NCI-H748 treated with DMSO at 0.1 percent for 48 hours (cell line): Measurements from ENCODE around the gene ZNF630.
"Not testable (repeated sequence)": the region's sequence is repeated elsewhere in the genome, so short reads cannot be mapped to it uniquely, and the experiment has no call there.

Experiments
- DNase-seq: peaks from one replicate; lab custom pipeline; 2025; lab: John Stamatoyannopoulos, UW

Gene ZNF630

DNA sequence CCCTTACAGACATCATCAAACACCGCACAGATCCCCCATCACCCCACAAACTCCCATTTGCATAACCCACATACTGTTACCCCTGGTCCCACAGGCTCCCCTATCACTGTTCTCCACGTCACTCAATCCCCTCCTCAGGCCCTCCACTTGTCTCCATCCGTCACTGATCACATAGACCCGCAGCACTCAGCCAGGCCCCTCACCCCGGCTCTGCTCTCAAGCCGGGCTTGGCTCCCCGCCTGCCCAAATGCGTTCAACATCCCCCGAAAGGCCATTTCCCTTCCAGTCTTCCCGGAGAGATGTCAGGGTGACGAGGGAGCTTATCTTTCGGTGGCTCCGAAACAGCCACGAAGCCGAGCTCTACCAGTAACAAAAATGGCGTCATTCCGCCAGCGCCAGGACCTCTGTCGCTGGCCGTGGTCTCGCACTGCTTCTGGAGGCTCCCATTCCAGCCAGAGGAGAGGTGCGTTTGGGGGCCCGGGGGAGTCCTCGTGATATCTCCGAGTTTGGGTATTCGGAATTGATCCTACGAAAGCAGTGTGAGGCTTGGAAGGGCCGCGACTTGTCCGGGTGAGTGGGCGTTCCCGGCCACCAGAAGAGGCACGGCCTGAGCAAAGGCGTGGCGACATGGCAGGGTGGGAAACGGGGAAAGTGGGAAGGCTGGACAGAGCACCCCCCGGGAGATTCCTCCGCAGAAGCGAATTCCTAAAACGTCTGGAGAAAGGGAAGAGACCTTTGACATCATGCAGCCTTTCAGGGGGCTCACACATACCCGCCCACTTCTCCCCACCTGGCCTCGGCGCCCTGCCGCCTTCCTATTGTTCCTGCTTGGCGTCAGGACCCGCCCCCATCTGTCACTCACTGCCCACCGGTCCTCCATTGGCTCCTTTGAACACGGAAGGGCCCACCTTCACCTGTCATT lies at the start of gene ZNF630:
Gene ZNF630 (minus strand): TSS at position 577 of the 922 bp plus-strand sequence. CDS start 4,754 bp downstream, outside the sequence.
- DNase-seq: peak; percentile 46

- no peak for DNase-seq
Observed at GRCh38 chrX:48107717-48108116, 36.3 kb upstream of the ZNF630 start.

DNA sequence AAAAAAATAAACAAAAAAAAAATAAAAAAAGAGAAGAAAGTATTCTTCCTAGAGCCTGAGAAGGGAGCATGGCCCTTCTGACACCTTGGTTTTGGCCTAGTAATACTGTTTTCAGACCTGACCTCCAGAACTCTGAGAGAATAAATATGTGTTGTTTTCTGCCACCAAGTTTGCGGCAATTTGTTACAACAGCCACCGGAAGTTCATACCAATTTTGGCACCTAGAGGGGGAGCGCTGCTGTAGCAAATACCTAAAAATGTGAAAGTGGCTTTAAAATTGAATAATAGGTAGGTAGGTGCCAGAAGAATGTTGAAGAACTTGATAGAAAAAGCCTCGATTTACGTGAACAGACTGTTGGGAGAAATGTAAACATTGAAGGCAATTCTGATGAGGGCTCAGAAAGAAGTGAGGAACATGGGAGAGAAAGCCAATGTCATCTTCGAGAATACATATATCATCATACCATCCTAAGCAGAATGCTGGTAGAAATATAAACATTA lies 31.5 kb upstream of the ZNF630 start:
- DNase-seq: no peak

DNA sequence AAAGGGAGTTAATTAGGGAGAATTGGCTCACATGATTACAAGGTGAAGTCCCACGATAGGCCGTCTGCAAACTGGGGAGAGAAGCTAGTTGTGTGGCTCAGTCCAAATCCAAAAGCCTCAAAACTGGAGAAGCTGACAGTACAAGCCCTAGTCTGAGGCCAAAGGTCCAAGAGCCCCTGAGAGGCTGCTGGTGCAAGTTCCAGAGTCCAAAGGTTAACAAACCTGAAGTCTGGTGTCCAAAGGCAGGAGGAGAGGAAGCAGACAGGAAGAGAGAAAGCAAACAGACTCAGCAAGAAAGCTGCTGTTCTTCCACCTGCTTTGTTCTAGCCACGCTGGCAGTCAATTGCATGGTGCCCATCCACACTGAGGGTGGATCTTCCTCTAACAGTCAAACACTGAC lies 30.0 kb upstream of the ZNF630 start:
- no peak for DNase-seq

GRCh38 chrX:48092558-48092957 lies 21.1 kb upstream of the ZNF630 start:
- DNase-seq: not testable (repeated sequence)

DNA sequence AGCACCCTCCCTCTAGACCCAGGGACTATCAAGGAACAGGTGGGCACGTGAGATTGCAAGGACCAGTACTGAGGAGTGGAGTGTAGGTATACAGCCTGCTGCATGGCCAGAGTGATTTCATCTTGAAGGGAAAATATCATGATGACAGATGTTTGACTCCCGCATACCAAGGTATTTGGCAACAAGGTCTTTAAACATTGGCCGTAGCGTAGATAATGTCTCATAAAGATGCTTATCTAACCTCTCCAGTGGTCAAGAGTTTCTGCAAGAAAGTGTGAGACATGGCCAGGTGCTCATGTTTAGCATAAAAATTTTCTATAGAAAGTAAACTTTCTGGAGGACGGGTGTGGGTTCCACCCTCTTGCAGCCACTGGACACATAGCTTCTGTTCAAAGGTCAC lies 18.7 kb upstream of the ZNF630 start:
- DNase-seq: no peak

GRCh38 chrX:48086082-48086481 lies 14.6 kb upstream of the ZNF630 start:
- DNase-seq: no peak

GRCh38 chrX:48083706-48084105 lies 12.3 kb upstream of the ZNF630 start:
- DNase-seq: no peak

DNA sequence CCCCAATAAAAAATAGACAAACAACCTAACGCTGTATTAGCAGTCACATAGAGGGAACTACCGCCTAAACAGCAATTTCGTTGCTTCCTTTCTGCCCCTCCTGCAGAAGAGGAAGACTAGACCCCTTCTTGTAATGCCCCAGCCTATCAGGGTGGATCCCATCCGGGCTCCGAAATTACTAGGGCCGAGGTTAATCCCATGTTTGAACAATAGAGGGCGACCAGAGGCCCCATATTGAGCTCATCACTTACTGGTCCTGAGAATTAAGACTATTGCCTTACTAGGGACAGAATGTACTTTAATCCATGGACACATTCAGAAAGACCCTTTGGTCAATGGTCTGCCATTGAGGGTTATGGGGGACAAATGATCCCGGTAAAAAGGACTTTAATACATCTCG lies 11.8 kb upstream of the ZNF630 start:
- peak; percentile 15 for DNase-seq

DNA sequence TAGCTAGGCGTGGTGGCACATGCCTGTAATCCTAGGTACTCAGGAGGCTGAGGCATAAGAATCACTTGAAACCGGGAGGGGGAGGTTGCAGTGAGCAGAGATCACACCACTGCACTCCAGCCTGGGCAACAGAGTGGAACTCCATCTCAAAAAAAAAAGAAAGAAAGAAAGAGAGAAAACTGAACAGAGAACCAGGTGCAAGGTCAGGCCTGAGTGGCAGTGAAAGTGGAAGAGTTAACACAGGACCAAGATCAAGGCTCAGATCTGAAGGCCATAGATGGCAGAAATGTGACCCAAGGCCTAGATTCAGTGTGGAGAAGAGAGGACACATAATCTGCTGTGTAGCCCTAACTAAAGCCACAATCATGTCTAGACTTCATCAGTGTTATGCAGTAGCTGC lies 4.9 kb upstream of the ZNF630 start:
- DNase-seq: no peak

DNA sequence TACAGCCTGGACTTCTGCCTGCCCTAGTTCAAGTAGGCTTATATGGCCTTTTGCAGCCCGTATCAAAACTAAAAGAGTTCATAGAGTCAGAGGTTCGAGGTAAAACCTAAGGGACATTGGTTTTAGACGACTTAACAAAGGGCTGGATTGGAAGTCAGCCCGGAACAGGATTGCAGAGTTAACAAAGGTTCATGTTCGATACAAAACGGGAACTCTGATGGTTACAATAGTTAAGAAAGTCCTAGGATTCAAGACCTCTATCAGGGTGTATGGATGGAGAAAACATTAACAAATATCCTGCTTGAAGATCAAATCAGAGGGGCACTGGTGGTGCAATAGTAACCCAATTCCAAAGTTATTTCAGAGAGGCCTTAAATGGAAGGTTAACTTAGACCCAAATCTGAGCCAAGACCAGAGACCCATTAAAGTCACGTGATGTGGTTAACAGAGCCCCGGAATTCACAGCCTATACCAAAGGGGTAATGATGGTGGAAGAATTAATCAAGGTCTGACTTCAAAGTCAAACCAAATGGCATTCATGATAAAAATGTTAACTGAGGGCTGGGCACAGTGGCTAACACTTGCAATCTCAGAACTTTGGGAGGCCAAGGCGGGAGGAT lies 656 bp upstream of the ZNF630 start:
- no peak for DNase-seq

- DNase-seq: no peak
Observed at GRCh38 chrX:48068096-48068887, 3.1 kb downstream of the ZNF630 start.

DNA sequence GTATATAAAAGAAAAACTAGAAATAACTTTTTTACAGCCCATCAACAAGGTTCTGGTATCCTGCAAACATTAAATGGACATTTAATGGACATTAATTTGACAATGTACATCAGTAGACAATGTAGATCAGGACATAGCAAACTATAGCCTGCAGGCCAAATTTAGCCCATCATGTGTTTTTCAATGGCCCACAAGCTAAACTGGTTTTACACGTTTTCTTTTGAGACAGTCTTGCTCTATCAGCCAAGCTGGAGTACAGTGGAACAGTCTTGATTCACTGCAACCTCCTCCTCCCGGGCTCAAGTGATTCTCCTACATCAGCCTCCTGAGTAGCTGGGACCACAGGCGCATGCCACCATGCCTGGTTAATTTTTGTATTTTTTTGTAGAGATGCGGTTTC lies 7.2 kb downstream of the ZNF630 start:
- DNase-seq: no peak

GRCh38 chrX:48059296-48059639 lies 12.2 kb downstream of the ZNF630 start:
- DNase-seq: no peak

GRCh38 chrX:48058621-48059295 lies 12.7 kb downstream of the ZNF630 start:
- DNase-seq: no peak

DNA sequence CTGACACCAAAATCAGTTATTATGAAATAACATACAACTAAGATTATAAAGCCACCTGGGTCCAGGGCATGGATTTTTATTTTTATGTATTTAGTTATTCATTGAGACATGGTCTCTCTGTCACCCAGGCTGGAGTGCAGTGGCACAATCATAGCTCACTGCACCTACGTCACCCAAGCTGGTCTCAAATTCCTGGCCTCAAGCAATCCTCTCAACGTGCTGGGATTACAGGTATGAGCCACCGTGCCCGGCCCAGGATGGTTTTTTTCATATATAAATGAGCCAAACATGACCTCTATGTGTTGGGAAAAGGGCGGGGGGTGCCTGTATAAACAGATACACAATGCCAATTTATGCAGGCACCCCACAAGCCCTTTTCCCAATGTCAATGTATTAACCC lies 24.6 kb downstream of the ZNF630 start:
- no peak for DNase-seq

DNA sequence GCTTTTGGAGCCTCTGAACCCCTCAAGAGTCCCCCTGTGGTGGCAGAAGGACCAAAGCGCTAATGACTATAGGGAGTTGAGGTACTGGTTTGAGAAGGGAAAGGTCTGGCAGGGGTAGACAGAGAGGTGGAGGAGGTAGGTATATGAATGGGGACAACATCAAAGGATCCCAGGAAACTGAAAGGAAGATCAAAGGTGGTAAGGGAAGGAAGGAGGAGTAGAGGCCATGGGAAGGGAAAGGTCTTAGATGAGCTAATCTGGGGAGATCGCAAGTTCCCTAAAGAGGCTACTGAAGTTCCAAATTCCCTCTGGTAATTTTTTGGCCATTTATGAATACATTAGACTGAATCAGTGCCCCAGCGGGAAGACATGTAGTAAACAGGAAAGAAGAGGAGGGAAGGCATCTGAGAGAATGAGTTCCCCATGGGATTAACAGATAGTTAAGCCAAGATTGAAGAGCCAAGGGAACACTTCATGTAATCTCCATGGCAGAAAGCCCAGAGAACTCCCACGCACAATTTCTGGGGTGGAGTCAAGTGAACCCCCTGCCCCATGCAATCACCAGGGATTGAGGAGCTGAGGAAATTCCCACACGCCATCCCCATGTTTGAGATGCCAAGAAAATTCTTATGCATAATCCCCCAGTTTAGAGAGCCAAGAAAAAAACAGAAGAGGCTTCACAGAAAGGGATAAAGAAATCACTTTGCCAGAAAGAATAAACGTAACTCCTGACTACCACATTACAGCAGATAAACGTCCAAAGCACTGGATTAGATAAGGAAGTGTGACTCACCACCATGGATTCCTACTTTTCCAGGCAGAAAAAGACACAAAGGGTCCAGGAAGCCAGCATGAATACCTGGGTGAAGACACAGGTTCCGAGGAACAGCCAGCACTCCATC lies 25.8 kb downstream of the ZNF630 start:
- no peak for DNase-seq

DNA sequence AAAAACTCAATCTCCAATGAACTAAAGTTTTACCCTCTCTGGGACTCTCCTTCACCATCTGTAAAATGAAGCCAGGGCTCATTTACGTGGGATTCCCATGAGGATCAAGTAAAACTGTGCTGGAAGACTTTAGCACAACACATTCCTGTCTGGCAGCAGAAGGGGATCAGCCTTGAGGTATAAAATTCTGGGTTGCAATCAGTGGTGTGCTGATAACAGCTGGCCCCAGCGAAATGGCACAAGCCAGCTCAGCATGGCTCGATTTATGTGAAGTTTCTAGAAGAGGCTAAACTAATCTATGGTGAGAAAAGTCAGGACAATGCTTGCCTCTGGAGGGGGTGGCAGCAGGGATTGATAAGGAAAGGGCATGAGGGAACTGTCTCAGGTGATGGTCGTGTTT lies 28.4 kb downstream of the ZNF630 start:
- no peak for DNase-seq

DNA sequence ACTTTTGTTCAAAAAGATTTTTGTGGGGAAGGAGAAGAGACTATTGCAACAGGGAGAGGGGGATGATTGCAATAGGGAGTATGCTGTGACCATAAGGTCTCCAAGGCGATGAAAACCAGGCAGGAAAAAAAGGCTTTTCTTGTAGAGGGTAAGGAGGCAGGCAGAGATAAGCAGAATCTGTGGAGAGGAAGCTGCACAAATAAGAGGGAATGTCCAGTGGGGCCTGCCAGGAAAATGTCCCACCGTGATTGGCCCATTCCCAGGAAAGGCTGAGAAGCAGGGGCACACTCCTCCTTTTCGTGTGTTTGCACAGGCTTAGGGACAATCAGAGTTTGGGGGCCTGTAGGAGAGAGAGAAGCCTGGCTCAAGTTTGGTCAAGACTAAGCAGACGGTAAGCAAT lies 35.5 kb downstream of the ZNF630 start:
- DNase-seq: no peak

DNA sequence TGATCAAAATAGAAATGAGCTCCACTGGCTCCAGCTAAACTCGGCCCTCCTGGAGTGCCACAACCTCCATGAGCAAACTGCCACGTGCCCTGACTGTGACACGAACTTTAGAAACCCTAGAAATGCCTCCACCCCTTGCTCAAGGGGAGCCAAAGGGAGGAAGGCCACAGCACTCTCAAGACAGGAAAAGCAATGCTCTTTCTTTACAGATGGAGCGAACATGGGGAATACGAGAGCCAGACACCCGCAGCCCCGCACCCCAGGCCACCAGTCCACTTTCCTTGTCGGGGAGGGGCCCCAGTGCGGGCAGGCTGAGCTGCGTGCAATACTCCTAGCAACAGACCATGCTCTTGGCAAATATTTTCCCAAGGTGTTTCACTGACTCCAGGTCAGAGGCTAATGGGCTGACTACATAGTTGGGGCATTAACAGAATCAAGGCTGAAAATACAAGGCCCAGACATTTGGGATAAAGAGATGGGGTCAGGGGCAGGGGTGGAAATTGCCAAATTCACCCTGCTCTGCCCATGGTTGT lies 40.7 kb downstream of the ZNF630 start:
- DNase-seq: not testable (repeated sequence)

DNA sequence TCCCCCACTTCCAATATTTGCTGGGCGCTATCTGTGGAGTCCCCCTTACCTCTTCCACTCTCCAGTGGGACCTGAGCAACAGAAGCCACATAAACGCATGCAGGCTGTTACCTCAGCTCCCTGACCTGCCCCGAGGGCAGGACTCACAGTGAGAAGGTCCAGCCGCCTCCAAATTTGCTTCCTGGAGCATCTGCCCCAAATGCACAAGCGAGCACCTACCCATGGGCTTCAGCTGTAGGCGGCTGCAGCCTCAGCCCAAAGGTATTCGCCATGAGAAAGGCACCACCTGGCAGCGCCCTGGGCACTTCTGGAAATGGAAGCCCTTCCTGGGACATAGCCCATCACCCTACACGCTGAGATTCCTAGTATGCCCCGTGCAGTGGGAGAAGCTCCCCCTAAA lies 41.2 kb downstream of the ZNF630 start:
- DNase-seq: no peak
